Suppressor macrophage treated with lipopolysaccharide for 1 hour (primary cell): ENCODE results near the gene TUBGCP6.
A peak's percentile ranks its signal among the peaks of the same experiment; 100 is the strongest.

Source experiments
- DNase-seq, 3 donors: peaks; one replicate each; pipeline ENCODE4 v3.0.0-alpha.2; 2020 to 2022

The TUBGCP6 gene

GRCh38 chr22:50264104-50264745 is 19.4 kb upstream of the TUBGCP6 start:
- DNase-seq = no peak

GRCh38 chr22:50262973-50263617 is 18.3 kb upstream of the TUBGCP6 start:
- no peak for DNase-seq

GRCh38 chr22:50262460-50262911 is 17.7 kb upstream of the TUBGCP6 start:
- no peak for DNase-seq

GRCh38 chr22:50261615-50262459 is 17.0 kb upstream of the TUBGCP6 start, which contains the start of gene MAPK12:
TSS of gene MAPK12 (minus strand) at chr22:50261683. CDS start at chr22:50261509, 174 bp downstream.
- DNase-seq = peak in 1 of 3 donors; percentile 46

GRCh38 chr22:50260801-50261614 is 16.2 kb upstream of the TUBGCP6 start:
- DNase-seq = peak; percentile 54 to 71 (median 57)

- DNase-seq = no peak
Observed at GRCh38 chr22:50260434-50260800, 15.6 kb upstream of the TUBGCP6 start.

GRCh38 chr22:50259302-50259701 is 14.5 kb upstream of the TUBGCP6 start:
- DNase-seq = no peak

GRCh38 chr22:50258361-50259292 is 13.8 kb upstream of the TUBGCP6 start:
- DNase-seq = no peak

GRCh38 chr22:50257451-50258360 is 12.9 kb upstream of the TUBGCP6 start:
- DNase-seq = no peak

GRCh38 chr22:50257041-50257440 is 12.2 kb upstream of the TUBGCP6 start:
- no peak for DNase-seq

GRCh38 chr22:50256258-50256862 is 11.5 kb upstream of the TUBGCP6 start:
- DNase-seq = no peak

GRCh38 chr22:50255607-50256006 is 10.8 kb upstream of the TUBGCP6 start:
- DNase-seq = no peak

- DNase-seq = no peak
Observed at GRCh38 chr22:50255099-50255498, 10.3 kb upstream of the TUBGCP6 start.

- DNase-seq = no peak
Observed at GRCh38 chr22:50253941-50254340, 9.1 kb upstream of the TUBGCP6 start.

GRCh38 chr22:50253046-50253915 is 8.5 kb upstream of the TUBGCP6 start:
- DNase-seq = peak; percentile 53 to 73 (median 61)

GRCh38 chr22:50252082-50253045 is 7.5 kb upstream of the TUBGCP6 start:
- peak; percentile 74 to 84 (median 78) for DNase-seq

GRCh38 chr22:50251477-50252081 is 6.8 kb upstream of the TUBGCP6 start:
- DNase-seq = no peak
